Choroid plexus epithelial cell (primary cell): ENCODE measurements around the gene PRKCA.

Experiments used
- DNase-seq: peaks from one replicate; pipeline ENCODE4 v3.0.0-alpha.2; 2010; ENCODE audit warnings: low read depth
- H3K4me3 ChIP-seq: 2 replicates; pipeline ENCODE4 v1.5.1; 2011; ENCODE audit warnings: low read depth, mild to moderate bottlenecking, control low read depth, low read length, moderate library complexity
- TF ChIP-seq, protein P1 (sequence below): conservative IDR thresholded peaks from 2 replicates; pipeline ENCODE4 v1.5.1; 2011; ENCODE audit warnings: low read depth, mild to moderate bottlenecking, control low read depth, inconsistent platforms, low read length, moderate library complexity

PRKCA gene

DNA sequence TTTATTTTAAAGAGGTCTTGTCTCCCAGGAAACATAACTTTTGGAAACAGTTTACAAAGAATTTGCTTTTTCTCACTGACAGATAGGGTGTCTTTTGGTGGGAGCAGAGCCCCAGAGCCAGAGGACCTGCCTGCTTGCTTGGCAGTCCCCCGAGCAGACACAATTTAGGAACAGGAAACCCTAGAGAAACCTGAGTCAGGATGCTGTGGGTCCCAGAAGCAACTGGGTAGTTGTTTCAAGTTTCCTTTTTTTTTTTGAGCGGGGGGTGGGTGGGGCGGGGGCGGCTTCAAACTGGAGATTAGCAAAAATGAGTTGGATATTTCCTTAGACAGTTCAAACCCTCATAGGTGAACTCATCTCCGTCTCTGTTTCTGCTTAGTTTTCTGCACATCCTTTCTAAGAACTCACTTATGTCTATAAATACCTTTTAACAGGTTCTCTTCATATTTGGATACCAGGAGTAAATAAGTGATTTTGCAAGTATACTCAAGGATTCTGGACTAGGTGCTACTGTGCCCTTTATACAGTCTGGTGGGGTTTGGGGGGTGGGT, 135.1 kb downstream of the PRKCA start:
- TF ChIP-seq, protein P1, sequence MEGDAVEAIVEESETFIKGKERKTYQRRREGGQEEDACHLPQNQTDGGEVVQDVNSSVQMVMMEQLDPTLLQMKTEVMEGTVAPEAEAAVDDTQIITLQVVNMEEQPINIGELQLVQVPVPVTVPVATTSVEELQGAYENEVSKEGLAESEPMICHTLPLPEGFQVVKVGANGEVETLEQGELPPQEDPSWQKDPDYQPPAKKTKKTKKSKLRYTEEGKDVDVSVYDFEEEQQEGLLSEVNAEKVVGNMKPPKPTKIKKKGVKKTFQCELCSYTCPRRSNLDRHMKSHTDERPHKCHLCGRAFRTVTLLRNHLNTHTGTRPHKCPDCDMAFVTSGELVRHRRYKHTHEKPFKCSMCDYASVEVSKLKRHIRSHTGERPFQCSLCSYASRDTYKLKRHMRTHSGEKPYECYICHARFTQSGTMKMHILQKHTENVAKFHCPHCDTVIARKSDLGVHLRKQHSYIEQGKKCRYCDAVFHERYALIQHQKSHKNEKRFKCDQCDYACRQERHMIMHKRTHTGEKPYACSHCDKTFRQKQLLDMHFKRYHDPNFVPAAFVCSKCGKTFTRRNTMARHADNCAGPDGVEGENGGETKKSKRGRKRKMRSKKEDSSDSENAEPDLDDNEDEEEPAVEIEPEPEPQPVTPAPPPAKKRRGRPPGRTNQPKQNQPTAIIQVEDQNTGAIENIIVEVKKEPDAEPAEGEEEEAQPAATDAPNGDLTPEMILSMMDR: no peak
- DNase-seq: no peak
- H3K4me3 ChIP-seq: no peak overlapping the region

DNA sequence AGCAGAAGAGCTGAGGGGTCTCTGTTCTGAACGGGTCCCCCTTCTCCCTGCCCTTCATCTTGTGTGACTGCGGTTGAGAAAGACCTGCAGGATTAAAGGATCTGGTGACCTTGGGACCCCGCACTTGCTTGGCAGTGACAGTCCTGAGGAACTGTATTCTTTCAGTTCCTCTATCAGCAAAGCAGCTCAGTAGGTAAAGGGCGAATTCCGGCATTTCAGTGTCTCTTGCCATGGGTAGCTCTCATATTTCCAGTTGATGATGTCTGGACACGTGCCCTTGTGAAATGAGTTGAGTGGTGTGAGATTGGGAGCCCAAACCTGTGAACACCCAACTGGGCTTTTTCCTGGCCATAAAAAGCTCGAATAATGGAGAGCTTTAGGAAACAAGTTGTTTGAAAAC, 135.7 kb downstream of the PRKCA start:
- H3K4me3 ChIP-seq: no peak overlapping the region
- TF ChIP-seq, protein P1: no peak
- no peak for DNase-seq

GRCh38 chr17:66441101-66441661, 138.8 kb downstream of the PRKCA start:
- no peak for DNase-seq
- TF ChIP-seq, protein P1: no peak
- H3K4me3 ChIP-seq: no peak overlapping the region

DNA sequence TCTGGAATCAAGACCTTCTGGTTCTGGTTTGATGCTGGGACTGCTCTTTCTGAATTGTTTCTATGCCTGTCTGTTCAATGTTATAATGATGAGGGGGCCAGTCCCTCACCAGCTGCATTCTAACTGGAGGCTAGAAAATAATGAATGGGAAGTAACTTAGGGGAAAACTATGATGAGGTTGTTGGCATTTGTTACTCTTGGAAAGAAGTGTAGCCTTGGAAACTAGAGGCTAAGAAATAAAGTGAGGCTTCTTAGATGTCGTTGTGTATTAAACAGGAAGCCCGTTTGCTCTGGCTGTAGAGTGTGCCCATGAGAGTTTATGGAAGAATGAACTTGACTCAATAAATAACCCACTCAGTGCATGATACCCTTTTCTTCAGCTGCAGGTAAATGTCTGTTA, 140.8 kb downstream of the PRKCA start:
- no peak overlapping the region for H3K4me3 ChIP-seq
- TF ChIP-seq, protein P1: no peak
- DNase-seq: no peak

DNA sequence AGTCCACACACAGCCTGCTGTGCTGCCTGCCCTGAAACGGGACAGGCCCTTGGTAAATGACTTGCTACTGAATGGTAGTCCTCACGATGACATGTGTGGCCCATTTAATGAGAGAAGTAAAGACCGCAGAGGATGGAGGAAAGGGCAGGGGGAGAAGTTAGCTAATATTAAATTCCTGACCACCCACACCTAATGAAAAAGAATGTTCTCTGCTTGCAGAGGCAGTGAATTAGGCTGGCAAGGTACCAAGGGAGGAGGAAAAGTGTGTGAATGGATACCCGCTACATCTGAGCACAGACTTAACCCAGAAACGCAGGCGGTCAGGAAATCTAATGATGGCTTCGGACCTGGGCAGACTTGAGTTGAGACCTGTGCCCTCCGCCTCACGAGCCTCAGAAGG, 141.2 kb downstream of the PRKCA start:
- TF ChIP-seq, protein P1: no peak
- H3K4me3 ChIP-seq: no peak overlapping the region
- no peak for DNase-seq

GRCh38 chr17:66444031-66444430, 141.6 kb downstream of the PRKCA start:
- TF ChIP-seq, protein P1: no peak
- H3K4me3 ChIP-seq: no peak overlapping the region
- DNase-seq: no peak

GRCh38 chr17:66445229-66445628, 142.8 kb downstream of the PRKCA start:
- H3K4me3 ChIP-seq: no peak overlapping the region
- TF ChIP-seq, protein P1: no peak
- DNase-seq: no peak
